HCT116 (cell line): ENCODE results near the gene EMD.

Experiments
- CEBPB ChIP-seq: IDR thresholded peaks from 2 replicates; pipeline ENCODE4 v1.6.1; 2012; ENCODE audit warnings: low read depth
- CTCF ChIP-seq, 3 experiments: fragments of 200-600 bp in 1 of 3; sonication (generic) in 1 of 3; IDR thresholded peaks in 2 of 3; conservative IDR thresholded peaks in 1 of 3; 2 replicates each; pipeline ENCODE4 v1.5.1; 2012 to 2017; ENCODE audit warnings: low read depth in 2 of 3, low read length in 2 of 3, antibody characterized with exemption in 1 of 3, borderline replicate concordance in 1 of 3, control low read depth in 1 of 3, mild to moderate bottlenecking in 1 of 3, mixed read lengths in 1 of 3, mixed run types in 1 of 3, moderate library complexity in 1 of 3; ENCODE audit not compliant: insufficient read depth in 1 of 3
- EZH2 ChIP-seq: fragments of 200-600 bp; sonication (generic); IDR thresholded peaks from 2 replicates; pipeline ENCODE4 v1.6.1; 2017; ENCODE audit warnings: antibody characterized with exemption, mixed run types
- MAX ChIP-seq: IDR thresholded peaks from 2 replicates; pipeline ENCODE4 v1.6.1; 2012
- POLR2A ChIP-seq: IDR thresholded peaks from 2 replicates; pipeline ENCODE4 v1.7.0; 2011; ENCODE audit warnings: borderline replicate concordance; ENCODE audit not compliant: insufficient read depth, insufficient read length; ENCODE audit errors: extremely low read depth
- SP1 ChIP-seq: IDR thresholded peaks from 2 replicates; pipeline ENCODE4 v1.6.1; 2012; ENCODE audit warnings: low read depth

- TF ChIP-seq EZH2 (no peak), SP1 (no peak), POLR2A (no peak), CEBPB (no peak), CTCF (IDR thresholded peaks at IDR 0.05 in 2 of 3, conservative IDR thresholded peaks at IDR 0.05 in 1 of 3; ENCODE audit: borderline replicate concordance in 1 of 3, insufficient read depth in 1 of 3, low read depth in 2 of 3, low read length in 2 of 3) (no peak), MAX (no peak)
Measured at GRCh38 chrX:154355094-154355775, 23.9 kb upstream of the EMD start.
